K562 treated with DMSO at 1 percent for 4 hours (cell line): ENCODE results near the gene LCMT2. TPM values are rescaled to one million over a fixed set of nuclear protein-coding genes. Genes with fewer than 3 reads are reported as not detected.

Experiments
- total RNA-seq: library from RNA; unstranded; fragments of 300-600 nt; gene quantifications from 2 replicates; pipeline ENCODE4 v1.2.3, GENCODE V29; 2022; ENCODE audit not compliant: insufficient read depth

LCMT2 gene, protein sequence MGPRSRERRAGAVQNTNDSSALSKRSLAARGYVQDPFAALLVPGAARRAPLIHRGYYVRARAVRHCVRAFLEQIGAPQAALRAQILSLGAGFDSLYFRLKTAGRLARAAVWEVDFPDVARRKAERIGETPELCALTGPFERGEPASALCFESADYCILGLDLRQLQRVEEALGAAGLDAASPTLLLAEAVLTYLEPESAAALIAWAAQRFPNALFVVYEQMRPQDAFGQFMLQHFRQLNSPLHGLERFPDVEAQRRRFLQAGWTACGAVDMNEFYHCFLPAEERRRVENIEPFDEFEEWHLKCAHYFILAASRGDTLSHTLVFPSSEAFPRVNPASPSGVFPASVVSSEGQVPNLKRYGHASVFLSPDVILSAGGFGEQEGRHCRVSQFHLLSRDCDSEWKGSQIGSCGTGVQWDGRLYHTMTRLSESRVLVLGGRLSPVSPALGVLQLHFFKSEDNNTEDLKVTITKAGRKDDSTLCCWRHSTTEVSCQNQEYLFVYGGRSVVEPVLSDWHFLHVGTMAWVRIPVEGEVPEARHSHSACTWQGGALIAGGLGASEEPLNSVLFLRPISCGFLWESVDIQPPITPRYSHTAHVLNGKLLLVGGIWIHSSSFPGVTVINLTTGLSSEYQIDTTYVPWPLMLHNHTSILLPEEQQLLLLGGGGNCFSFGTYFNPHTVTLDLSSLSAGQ
- 1.7 and 1.9 TPM in 2 replicates for total RNA-seq

DNA sequence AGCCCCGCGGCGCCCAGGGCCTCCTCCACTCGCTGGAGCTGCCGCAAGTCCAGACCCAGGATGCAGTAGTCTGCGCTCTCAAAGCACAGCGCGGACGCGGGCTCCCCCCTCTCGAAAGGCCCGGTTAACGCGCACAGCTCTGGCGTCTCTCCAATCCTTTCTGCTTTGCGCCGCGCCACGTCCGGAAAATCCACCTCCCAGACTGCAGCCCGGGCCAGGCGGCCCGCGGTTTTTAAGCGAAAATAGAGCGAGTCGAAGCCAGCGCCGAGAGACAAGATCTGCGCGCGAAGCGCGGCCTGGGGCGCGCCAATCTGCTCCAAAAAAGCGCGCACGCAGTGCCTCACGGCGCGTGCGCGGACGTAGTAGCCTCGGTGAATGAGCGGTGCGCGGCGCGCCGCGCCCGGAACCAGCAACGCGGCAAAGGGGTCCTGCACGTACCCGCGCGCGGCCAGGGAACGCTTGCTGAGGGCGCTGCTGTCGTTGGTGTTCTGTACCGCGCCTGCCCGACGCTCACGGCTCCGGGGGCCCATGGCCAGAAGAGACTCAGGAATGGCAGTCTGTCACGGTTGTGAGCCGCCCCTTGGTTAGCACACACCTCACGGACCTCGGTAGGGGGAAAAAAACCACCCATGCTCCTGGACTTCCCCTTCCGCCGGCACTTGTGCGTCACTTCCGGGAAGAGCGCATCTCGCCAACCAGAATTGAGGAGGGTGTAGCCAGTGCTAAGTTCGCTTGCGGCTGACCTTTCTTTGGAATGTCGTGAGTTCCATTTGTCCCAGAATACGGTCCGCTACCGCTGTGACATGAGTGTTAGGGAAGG, at the start of gene LCMT2:
Gene LCMT2 (minus strand): TSS at position 614 of the 820 bp plus-strand sequence. CDS start 84 bp downstream, at position 530.

GRCh38 chr15:43370975-43371974, 40.9 kb upstream of the LCMT2 start, which contains the start of the genes TUBGCP4 and ZSCAN29:
TUBGCP4 (plus strand) TSS chr15:43371101; CDS start chr15:43371355, 254 bp downstream.
ZSCAN29 (minus strand) TSS chr15:43371043; CDS start chr15:43369913, 1,130 bp downstream.

GRCh38 chr15:43302205-43302817, 28.1 kb downstream of the LCMT2 start, which contains the start of gene TGM7:
TGM7 (minus strand) TSS chr15:43302255.

Other genes starting within 250 kb of the LCMT2 start
- 6.0 and 11.9 TPM in 2 replicates for gene UBR1, start 224.5 kb downstream of the LCMT2 start, total RNA-seq
- gene TMEM62, start 197.0 kb downstream of the LCMT2 start, total RNA-seq = 9.4 and 11.1 TPM in 2 replicates
- 83.1 and 92.4 TPM in 2 replicates for gene CCNDBP1, start 145.2 kb downstream of the LCMT2 start, total RNA-seq
- gene EPB42, start 109.6 kb downstream of the LCMT2 start, total RNA-seq = 1.0 and 1.7 TPM in 2 replicates
- not detected in 2 replicates for gene TGM5, start 63.6 kb downstream of the LCMT2 start, total RNA-seq
- not detected in 2 replicates for gene TGM7, start 28.3 kb downstream of the LCMT2 start, total RNA-seq
- 15.7 and 22.4 TPM in 2 replicates for gene ZSCAN29, start 40.5 kb upstream of the LCMT2 start, total RNA-seq
- gene TUBGCP4, start 40.5 kb upstream of the LCMT2 start, total RNA-seq = 13.6 and 21.5 TPM in 2 replicates
- 13.8 and 17.8 TPM in 2 replicates for gene TP53BP1, start 162.6 kb upstream of the LCMT2 start, total RNA-seq
- gene MAP1A, start 187.0 kb upstream of the LCMT2 start, total RNA-seq = 6.3 and 11.4 TPM in 2 replicates